HG02763 (cell line): ENCODE measurements around the gene PCBP1.
"Not testable (repeated sequence)": the region's sequence is repeated elsewhere in the genome, so short reads cannot be mapped to it uniquely, and the experiment has no call there.

Experiments used
- ATAC-seq: cut with Tn5 transposase; IDR thresholded peaks from one replicate; pipeline ENCODE4 v1.9.1; 2021; ENCODE audit warnings: mild to moderate bottlenecking, moderate library complexity; ENCODE audit not compliant: unreplicated experiment

Gene PCBP1

GRCh38 chr2:70095720-70096670, 8.7 kb downstream of the PCBP1 start:
- ATAC-seq, result no peak

DNA sequence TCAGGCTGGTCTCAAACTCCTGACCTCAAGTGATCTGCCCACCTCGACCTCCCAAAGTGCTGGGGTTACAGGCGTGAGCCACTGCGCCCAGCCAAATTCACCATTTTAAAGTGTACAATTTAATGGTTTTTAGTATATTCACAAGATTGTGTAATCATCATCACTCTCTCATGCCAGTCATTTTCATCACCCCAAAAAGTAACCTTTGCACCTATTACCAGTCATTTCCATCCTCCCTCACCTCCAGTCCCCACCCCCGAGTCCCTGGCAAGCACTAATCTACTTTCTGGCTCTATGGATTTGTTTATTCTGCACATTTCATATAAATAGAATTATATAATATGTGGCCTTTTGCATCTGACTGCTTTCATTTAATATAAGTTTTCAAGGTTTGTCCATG, 10.8 kb downstream of the PCBP1 start:
- no peak for ATAC-seq

- no peak for ATAC-seq
Observed at GRCh38 chr2:70099270-70099669, 12.0 kb downstream of the PCBP1 start.

DNA sequence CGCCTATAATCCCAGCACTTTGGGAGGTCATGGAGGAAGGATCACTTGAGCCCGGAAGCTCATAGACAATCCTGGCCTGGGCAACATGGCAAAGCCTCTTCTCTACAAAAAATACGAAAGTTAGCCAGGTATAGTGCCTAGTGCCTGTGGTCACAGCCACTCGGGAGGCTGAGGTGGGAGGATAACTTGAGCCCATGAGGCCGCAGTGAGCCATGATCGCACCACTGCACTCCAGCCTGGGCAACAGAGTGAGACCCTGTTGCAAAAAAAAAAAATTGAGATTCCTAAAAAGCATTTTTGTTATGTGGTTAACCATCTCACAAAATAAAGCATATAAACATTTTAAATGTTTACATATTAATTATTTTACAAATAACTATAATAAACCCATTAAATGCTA, 13.9 kb downstream of the PCBP1 start:
- ATAC-seq, result no peak

GRCh38 chr2:70101686-70102085, 14.4 kb downstream of the PCBP1 start:
- not testable (repeated sequence) for ATAC-seq

DNA sequence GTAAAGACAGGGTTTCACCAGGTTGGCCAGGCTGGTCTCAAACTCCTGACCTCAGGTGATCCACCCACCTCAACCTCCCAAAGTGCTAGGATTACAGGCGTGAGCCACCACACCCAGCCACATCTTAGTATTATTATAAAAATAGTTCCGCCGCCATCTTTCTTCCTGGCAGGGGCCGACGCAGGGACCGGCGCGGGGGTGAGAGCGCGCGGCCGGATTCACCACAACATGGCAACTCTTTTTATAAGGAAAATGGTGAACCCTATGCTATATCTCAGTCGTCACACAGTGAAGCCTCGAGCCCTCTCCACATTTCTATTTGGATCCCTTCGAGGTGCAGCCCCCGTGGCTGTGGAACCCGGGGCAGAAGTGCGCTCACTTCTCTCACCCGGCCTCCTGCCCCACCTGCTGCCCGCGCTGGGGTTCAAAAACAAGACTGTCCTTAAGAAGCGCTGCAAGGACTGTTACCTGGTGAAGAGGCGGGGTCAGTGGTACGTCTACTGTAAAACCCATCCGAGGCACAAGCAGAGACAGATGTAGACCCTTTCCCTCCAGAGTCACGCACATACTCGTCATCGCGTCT, 15.1 kb downstream of the PCBP1 start:
- not testable (repeated sequence) for ATAC-seq

DNA sequence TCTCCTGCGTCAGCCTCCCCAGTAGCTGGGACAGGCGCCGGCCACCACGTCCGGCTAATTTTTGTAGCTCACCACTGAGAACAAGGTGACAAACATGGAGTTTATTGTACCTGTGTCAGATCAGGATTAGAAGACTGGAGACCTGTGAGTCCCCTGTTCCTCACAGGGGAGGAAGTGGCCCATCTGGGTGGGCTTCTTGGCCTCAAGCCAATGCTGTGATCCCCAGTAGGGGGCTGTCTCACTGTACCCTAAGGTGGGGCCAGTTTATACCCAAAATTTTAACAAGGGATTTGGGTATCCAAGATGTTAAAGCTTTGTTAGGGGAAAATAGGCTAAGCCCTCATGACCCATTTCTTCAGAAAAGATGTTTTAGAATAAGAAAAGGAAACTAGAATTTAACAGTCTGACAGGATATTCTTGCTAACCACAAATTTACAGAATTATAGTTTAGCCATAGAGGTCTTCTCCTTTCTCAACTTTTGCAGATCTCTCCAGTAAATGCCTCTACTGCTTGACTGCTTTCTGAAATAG, 16.3 kb downstream of the PCBP1 start:
- ATAC-seq, result no peak

- no peak for ATAC-seq
Observed at GRCh38 chr2:70104231-70105111, 17.2 kb downstream of the PCBP1 start.

- not testable (repeated sequence) for ATAC-seq
Observed at GRCh38 chr2:70106138-70106537, 18.9 kb downstream of the PCBP1 start.

GRCh38 chr2:70110397-70110796, 23.1 kb downstream of the PCBP1 start:
- not testable (repeated sequence) for ATAC-seq

GRCh38 chr2:70111752-70112591, 24.7 kb downstream of the PCBP1 start:
- ATAC-seq, result no peak

DNA sequence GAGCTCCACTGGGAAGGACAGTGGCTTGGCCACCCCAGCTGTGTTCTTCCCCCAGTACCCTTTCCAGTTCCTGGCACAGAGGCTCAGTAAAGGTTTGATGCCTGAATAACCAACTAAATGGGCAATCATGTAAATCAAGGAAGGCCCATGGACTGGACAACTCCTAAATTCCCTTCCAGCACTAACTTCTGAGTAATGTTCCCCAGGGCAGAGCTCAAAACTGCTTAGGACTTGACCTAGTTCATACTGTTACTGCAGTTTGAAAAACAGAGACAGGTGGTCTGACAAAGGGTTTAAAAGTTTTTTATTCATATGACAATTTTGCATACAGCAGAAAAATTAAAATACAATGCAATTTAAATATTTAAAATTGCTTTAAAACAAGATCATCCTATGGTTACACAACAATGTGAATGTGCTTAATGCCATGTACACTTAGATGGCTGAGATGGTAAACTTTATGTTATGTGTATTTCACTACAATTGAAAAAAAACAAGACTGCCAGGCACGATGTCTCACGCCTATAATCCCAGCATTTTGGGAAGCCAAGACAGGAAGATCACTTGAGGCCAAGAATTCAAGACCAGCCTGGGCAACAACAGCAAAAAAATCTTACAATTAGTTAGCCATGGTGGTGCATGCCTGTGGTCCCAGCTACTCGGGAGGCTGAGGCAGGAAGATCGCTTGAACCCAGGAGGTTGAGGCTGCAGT, 26.2 kb downstream of the PCBP1 start:
- no peak for ATAC-seq

DNA sequence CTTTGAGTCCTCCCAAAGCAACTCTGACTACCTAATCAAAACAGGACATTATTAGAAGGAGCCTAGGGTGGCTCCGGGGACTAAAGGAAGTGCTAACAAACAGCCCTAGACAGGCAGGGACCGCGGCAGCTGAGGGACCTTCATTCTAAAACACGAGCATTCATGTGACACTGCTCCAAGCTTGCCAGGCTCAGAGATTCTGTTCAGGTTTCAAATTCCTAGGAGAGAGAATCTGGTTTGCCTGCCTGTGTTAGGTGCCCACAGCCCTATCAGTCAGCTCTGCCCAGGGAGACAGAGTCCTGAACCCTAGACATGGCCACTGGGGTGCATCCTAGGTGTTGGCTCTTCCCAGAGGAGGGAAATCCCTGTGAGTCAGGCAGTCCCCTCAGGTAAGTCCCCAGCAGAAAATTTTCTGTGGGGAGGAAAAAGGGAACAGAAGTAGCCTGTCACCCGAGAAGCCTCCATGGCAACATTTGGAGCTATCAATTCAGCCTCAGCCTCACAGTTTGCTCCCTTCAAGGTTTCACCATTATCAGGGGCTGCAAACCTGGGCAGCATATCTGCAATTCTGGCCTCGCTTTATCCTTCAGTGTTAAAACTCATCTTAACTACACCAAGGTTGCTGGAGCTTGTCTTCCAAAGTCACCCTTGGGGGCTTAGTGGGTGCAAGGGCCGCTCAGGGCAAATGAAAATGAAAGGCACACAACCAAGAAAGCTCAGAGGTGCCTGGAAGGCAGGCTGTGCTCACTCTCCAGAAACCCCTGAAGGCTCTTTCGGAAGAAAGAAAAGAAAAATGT, 28.6 kb downstream of the PCBP1 start:
- ATAC-seq, result peak; percentile 46

- ATAC-seq, result no peak
Observed at GRCh38 chr2:70116936-70117552, 29.8 kb downstream of the PCBP1 start.

GRCh38 chr2:70118798-70119454, 31.6 kb downstream of the PCBP1 start:
- ATAC-seq, result no peak

DNA sequence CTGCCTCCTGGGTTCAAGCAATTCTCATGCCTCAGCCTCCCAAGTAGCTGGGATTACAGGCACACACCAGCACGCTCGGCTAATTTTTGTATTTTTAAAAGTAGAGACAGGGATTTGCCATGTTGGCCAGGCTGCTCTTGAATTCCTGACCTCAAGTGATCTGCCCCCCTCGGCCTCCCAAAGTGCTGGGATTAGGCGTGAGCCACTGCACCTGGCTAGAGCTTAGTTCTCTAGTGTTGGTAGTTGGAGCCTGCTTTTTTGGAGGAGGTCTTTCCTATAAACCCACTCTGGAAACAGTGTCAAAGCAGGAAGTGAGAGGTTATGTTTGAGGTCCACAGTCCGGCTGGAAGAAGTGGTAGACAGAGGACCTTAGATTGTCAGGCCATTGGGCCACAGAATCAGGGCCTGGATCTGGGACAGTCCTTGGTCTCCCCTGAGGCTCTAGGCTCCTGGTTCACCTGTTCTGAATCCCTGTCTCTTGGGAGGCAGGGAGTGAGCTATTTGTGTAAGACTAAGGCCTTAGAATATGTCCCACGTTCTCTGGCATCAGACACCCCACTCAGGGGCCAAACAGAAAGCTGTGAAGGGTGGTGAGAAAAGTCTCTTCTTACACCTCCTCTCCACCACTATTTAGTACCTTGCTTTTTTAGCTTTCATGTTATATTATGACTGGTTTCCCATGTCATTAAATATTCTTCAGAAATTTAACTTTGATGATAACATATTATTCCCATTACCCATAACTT, 34.5 kb downstream of the PCBP1 start:
- ATAC-seq, result no peak

- no peak for ATAC-seq
Observed at GRCh38 chr2:70122470-70122869, 35.2 kb downstream of the PCBP1 start.
